Measurements from ENCODE around the gene FN3K.

Gene FN3K

DNA sequence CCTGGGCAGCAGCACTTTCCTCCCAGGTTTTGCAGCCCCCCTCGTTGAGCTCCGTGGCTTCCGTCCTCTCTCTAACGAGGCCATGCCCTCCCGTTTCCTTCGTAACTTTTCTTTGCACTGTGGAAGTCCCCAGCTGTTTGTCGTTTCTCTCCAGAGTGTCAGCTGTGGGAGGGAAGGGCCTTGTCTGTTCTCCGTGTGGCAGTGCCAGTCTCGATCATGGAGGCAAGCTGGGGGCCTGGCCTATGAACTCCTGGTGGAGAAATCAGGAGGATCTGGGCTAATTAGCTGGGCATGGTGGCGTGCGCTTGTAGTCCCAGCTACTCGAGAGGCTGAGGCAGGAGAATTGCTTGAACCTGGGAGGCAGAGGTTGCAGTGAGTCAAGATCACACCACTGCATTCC, 44.8 kb downstream of the FN3K start:
- CTCF ChIA-PET: interaction anchor here (0.6 to 2.1 kb wide), 8 partner anchors 17 to 351 kb away, joined by 3 to 16 read pairs (median 5); no protein-coding TSS in a partner anchor
- no peaks in the 10 kb centered on the region for H3K4me1 ChIP-seq (ENCODE audit: control insufficient read depth, insufficient read depth, low read length)
- POLR2A ChIA-PET: interaction anchor here (0.6 to 0.7 kb wide), 2 partner anchors 13 to 401 kb away, joined by 3 to 7 read pairs; no protein-coding TSS in a partner anchor

DNA sequence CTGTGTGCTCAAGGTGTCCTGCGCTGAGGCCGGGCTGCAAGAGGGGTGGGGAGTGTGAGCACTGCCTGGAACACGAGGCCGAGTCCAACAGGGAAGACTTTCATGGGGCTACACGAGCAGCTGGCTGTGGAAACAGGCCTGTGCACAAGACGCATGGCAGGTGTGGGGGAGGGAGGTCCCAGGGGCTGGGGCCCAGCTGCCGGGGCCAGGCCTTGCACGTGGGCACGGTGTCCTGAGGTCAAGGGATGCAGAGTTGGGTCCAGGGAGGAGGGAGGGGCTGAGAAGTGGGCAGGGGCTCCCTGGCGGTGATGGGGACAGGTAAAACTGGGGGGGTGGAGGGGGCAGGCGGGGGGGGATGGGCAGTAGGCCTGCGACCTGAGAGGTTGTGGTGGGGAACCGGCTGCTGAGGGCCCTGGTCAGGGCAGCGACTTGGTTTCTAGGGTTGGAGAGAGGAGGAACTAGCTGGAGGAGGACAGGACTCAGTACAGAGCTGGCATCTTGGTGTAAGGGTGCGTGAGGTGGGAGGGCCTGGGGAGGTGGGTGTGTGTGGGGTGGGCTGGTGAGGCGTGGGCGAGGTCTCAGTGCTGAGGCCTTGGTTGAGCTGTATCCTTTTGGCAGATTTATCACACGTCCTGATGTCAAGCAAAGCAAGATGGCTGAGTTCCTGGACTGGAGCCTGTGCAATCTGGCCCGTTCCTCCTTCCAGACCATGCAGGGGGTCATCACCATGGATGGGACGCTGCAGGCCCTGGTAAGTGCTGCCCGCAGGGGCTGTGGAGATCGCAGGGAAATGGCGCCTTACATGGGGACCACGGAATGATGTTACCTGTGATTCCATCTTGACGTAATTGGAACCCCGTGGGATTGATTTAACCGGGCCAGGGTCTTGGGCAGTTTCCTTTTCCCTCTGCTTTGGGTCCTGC, 45.8 kb downstream of the FN3K start:
- Histone ChIP-seq H3K4me3 (ENCODE audit: low read depth, low read length) (no peak overlapping the region), H3K9me3 (ENCODE audit: control insufficient read depth, insufficient read depth, low read depth, low read length) (no peaks in the 10 kb centered on the region), H3K4me1 (ENCODE audit: control insufficient read depth, insufficient read depth, low read length) (no peaks in the 10 kb centered on the region), H3K36me3 (ENCODE audit: control insufficient read depth in 2 of 2, insufficient read depth in 1 of 2, low read length in 2 of 2) (peaks cover 21 to 46% of the 10 kb centered on the region in 2 experiments; a peak in 2 of 3 replicates), H3K27ac (ENCODE audit: extremely low read depth, low read depth, low read length) (no peak overlapping the region)
- ChIA-PET POLR2A (no interaction called here), CTCF (interaction anchor here (0.5 to 2.1 kb wide), 29 partner anchors 8 to 431 kb away, joined by 3 to 16 read pairs (median 4); no protein-coding TSS in a partner anchor)
- TF ChIP-seq ZNF654 (tag by site-specific recombination; IDR thresholded peaks at IDR 0.05; ENCODE audit: low read depth): no peak
- no peak for TF ChIP-seq ZNF37A (tag by site-specific recombination; IDR thresholded peaks at IDR 0.05)
- no peak for TF ChIP-seq ZNF792 (tag by site-specific recombination; IDR thresholded peaks at IDR 0.05)
- TF ChIP-seq, protein P1, sequence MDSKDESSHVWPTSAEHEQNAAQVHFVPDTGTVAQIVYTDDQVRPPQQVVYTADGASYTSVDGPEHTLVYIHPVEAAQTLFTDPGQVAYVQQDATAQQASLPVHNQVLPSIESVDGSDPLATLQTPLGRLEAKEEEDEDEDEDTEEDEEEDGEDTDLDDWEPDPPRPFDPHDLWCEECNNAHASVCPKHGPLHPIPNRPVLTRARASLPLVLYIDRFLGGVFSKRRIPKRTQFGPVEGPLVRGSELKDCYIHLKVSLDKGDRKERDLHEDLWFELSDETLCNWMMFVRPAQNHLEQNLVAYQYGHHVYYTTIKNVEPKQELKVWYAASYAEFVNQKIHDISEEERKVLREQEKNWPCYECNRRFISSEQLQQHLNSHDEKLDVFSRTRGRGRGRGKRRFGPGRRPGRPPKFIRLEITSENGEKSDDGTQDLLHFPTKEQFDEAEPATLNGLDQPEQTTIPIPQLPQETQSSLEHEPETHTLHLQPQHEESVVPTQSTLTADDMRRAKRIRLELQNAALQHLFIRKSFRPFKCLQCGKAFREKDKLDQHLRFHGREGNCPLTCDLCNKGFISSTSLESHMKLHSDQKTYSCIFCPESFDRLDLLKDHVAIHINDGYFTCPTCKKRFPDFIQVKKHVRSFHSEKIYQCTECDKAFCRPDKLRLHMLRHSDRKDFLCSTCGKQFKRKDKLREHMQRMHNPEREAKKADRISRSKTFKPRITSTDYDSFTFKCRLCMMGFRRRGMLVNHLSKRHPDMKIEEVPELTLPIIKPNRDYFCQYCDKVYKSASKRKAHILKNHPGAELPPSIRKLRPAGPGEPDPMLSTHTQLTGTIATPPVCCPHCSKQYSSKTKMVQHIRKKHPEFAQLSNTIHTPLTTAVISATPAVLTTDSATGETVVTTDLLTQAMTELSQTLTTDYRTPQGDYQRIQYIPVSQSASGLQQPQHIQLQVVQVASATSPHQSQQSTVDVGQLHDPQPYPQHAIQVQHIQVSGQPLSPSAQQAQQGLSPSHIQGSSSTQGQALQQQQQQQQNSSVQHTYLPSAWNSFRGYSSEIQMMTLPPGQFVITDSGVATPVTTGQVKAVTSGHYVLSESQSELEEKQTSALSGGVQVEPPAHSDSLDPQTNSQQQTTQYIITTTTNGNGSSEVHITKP (tag by site-specific recombination; IDR thresholded peaks at IDR 0.05): peak; percentile 86
- TF ChIP-seq KLF7 (tag by site-specific recombination; IDR thresholded peaks at IDR 0.05; ENCODE audit: borderline replicate concordance): no peak
- no peak for TF ChIP-seq ZNF561 (tag by site-specific recombination; IDR thresholded peaks at IDR 0.05; ENCODE audit: borderline replicate concordance)
- no peak for TF ChIP-seq ZNF10 (tag by site-specific recombination; IDR thresholded peaks at IDR 0.05)
- peak; percentile 73 for TF ChIP-seq GLIS1 (tag by site-specific recombination; IDR thresholded peaks at IDR 0.05)
- TF ChIP-seq ZBTB7A (tag by site-specific recombination; IDR thresholded peaks at IDR 0.05; ENCODE audit: low read depth): no peak
- no peak for TF ChIP-seq ZNF132 (tag by site-specific recombination; IDR thresholded peaks at IDR 0.05; ENCODE audit: borderline replicate concordance)
- TF ChIP-seq TCF7L2 (IDR thresholded peaks at IDR 0.05; ENCODE audit: borderline replicate concordance, low read depth, low read length): no peak
- TF ChIP-seq ZNF624 (tag by site-specific recombination; IDR thresholded peaks at IDR 0.05): no peak
- peak; percentile 70; the same call in 1 of the 2 replicates for TF ChIP-seq ZFHX2 (tag by site-specific recombination; conservative IDR thresholded peaks at IDR 0.05)
- no peak for TF ChIP-seq ZNF596 (tag by site-specific recombination; IDR thresholded peaks at IDR 0.05)
- TF ChIP-seq EGR2 (tag by site-specific recombination; IDR thresholded peaks at IDR 0.05; ENCODE audit: low read depth): peak; percentile 86
- peak; percentile 86 for TF ChIP-seq GLIS2 (tag by site-specific recombination; IDR thresholded peaks at IDR 0.05)
- TF ChIP-seq ZNF600 (tag by site-specific recombination; IDR thresholded peaks at IDR 0.05): peak; percentile 79
- no peak for TF ChIP-seq ZNF626 (tag by site-specific recombination; IDR thresholded peaks at IDR 0.05)
- no peak for TF ChIP-seq ZNF214 (tag by site-specific recombination; IDR thresholded peaks at IDR 0.05; ENCODE audit: borderline replicate concordance)

More for the DNA sequence above, 44.8 kb downstream of the FN3K start:
- Histone ChIP-seq H3K36me3 (ENCODE audit: control insufficient read depth in 2 of 2, insufficient read depth in 1 of 2, low read length in 2 of 2) (peaks cover 21 to 48% of the 10 kb centered on the region in 2 experiments; a peak in 2 of 3 replicates), H3K9me3 (ENCODE audit: control insufficient read depth, insufficient read depth, low read depth, low read length) (no peaks in the 10 kb centered on the region), H3K4me3 (ENCODE audit: low read depth, low read length) (no peak overlapping the region), H3K27ac (ENCODE audit: extremely low read depth, low read depth, low read length) (no peak overlapping the region)
- TF ChIP-seq ZNF530 (tag by site-specific recombination; IDR thresholded peaks at IDR 0.05; ENCODE audit: low read depth) (no peak), ZNF548 (tag by site-specific recombination; IDR thresholded peaks at IDR 0.05) (no peak), ZNF174 (tag by site-specific recombination; IDR thresholded peaks at IDR 0.05) (no peak), ZNF621 (tag by site-specific recombination; IDR thresholded peaks at IDR 0.05) (no peak), ZIC2 (tag by site-specific recombination; IDR thresholded peaks at IDR 0.05) (no peak), ZNF623 (tag by site-specific recombination; IDR thresholded peaks at IDR 0.05) (no peak), ZNF416 (tag by site-specific recombination; IDR thresholded peaks at IDR 0.05) (no peak), ZNF660 (tag by site-specific recombination; IDR thresholded peaks at IDR 0.05) (no peak), MEIS1 (CRISPR knock-in tag; IDR thresholded peaks at IDR 0.05; ENCODE audit: borderline replicate concordance) (no peak), ZNF701 (tag by site-specific recombination; IDR thresholded peaks at IDR 0.05) (no peak), ZNF169 (tag by site-specific recombination; IDR thresholded peaks at IDR 0.05) (no peak), ZNF37A (tag by site-specific recombination; IDR thresholded peaks at IDR 0.05) (no peak), RBAK (tag by site-specific recombination; IDR thresholded peaks at IDR 0.05) (no peak), YY1 (tag by site-specific recombination; IDR thresholded peaks at IDR 0.05) (no peak), ZNF133 (tag by site-specific recombination; IDR thresholded peaks at IDR 0.05) (no peak), ZNF2 (tag by site-specific recombination; IDR thresholded peaks at IDR 0.05) (no peak), ZNF121 (tag by site-specific recombination; IDR thresholded peaks at IDR 0.05) (no peak), SETDB1 (IDR thresholded peaks at IDR 0.05; ENCODE audit: insufficient read length, low read length) (no peak), KLF8 (tag by site-specific recombination; IDR thresholded peaks at IDR 0.05) (no peak)
- TF ChIP-seq, protein P1 (tag by site-specific recombination; IDR thresholded peaks at IDR 0.05): no peak

All from HEK293 (cell line).